Hepatocyte (in vitro differentiated cells): ENCODE data around the gene KDM8. TPM values are rescaled to one million over a fixed set of nuclear protein-coding genes. Genes with fewer than 3 reads are reported as not detected.

Experiments
- DNase-seq: peaks from one replicate; pipeline ENCODE4 v3.0.0-alpha.2; 2016; ENCODE audit warnings: low spot score
- H2AFZ ChIP-seq: fragments of 200-600 bp; sonication (generic); 2 replicates; pipeline ENCODE4 v1.6.0; 2016; ENCODE audit warnings: antibody characterized with exemption, mild to moderate bottlenecking
- H3K27ac ChIP-seq: fragments of 200-600 bp; sonication (generic); 2 replicates; pipeline ENCODE4 v1.5.1; 2016; ENCODE audit warnings: mild to moderate bottlenecking
- H3K27me3 ChIP-seq: fragments of 200-600 bp; sonication (generic); 2 replicates; pipeline ENCODE4 v1.6.1; 2016
- H3K36me3 ChIP-seq: fragments of 200-600 bp; sonication (generic); replicated peaks from 2 replicates; pipeline ENCODE4 v1.5.1; 2016; ENCODE audit warnings: low read depth; ENCODE audit not compliant: insufficient read depth
- H3K4me1 ChIP-seq: fragments of 200-600 bp; sonication (generic); 2 replicates; pipeline ENCODE4 v1.5.1; 2016; ENCODE audit warnings: mild to moderate bottlenecking, moderate library complexity; ENCODE audit not compliant: insufficient read depth
- H3K4me2 ChIP-seq: fragments of 200-600 bp; sonication (generic); 2 replicates; pipeline ENCODE4 v1.6.0; 2016
- H3K4me3 ChIP-seq: fragments of 200-600 bp; sonication (generic); 2 replicates; pipeline ENCODE4 v1.5.1; 2016; ENCODE audit warnings: mild to moderate bottlenecking
- H3K79me2 ChIP-seq: fragments of 200-600 bp; sonication (generic); 2 replicates; pipeline ENCODE4 v1.6.0; 2017; ENCODE audit warnings: mild to moderate bottlenecking
- H3K9me2 ChIP-seq: fragments of 200-600 bp; sonication (generic); replicated peaks from 2 replicates; pipeline ENCODE4 v1.6.0; 2017; ENCODE audit warnings: mild to moderate bottlenecking; ENCODE audit not compliant: insufficient read depth
- H3K9me3 ChIP-seq: fragments of 200-600 bp; sonication (generic); 2 replicates; pipeline ENCODE4 v1.5.1; 2016; ENCODE audit warnings: low read depth, mild to moderate bottlenecking
- H4K20me1 ChIP-seq: fragments of 200-600 bp; sonication (generic); 2 replicates; pipeline ENCODE4 v1.6.0; 2016; ENCODE audit warnings: mild to moderate bottlenecking; ENCODE audit not compliant: insufficient read depth, poor library complexity, severe bottlenecking
- EZH2 ChIP-seq: fragments of 200-600 bp; sonication (generic); IDR thresholded peaks from 2 replicates; pipeline ENCODE4 v1.6.1; 2016; ENCODE audit warnings: antibody characterized with exemption, mild to moderate bottlenecking, borderline replicate concordance
- EZH2phosphoT487 ChIP-seq: fragments of 200-600 bp; sonication (generic); IDR thresholded peaks from one replicate; pipeline ENCODE4 v1.6.1; 2018; ENCODE audit warnings: antibody characterized with exemption, mild to moderate bottlenecking, low read depth, moderate library complexity; ENCODE audit not compliant: unreplicated experiment, severe bottlenecking
- WGBS: methylation state at CpG from one replicate; pipeline ENCODE4 v1.1.6; 2016; ENCODE audit warnings: low lambda C conversion rate; ENCODE audit errors: missing lambda C conversion rate; 5-methylcytosine and 5-hydroxymethylcytosine counted together
- polyA plus RNA-seq: library from polyadenylated mRNA; unstranded; fragments of >200 nt; fragmentation: Nextera tagmentation; extraction: Ambion mirVana; gene quantifications from 2 replicates; pipeline ENCODE4 v1.2.1, GENCODE V29; 2016
- total RNA-seq: library from RNA; depleted of rRNA; stranded (reverse); fragments of >200 nt; gene quantifications from 2 replicates; pipeline ENCODE4 v1.2.3, GENCODE V29; 2014
- TF ChIP-seq, protein P1 (sequence below): fragments of 200-600 bp; sonication (generic); IDR thresholded peaks from 2 replicates; pipeline ENCODE4 v1.5.1; 2016; ENCODE audit warnings: antibody characterized with exemption, mild to moderate bottlenecking; ENCODE audit not compliant: poor library complexity

Gene KDM8
- total and polyA plus RNA-seq, 2 experiments from 2014 or later: 7.2 to 9.7 TPM

GRCh38 chr16:27267037-27267677, 63.8 kb downstream of the KDM8 start:
- H3K79me2 ChIP-seq: peaks cover 7% of the 10 kb centered on the region
- 89% methylated on average over 8 of the region's 8 CpGs for WGBS
- H4K20me1 ChIP-seq: no peaks in the 10 kb centered on the region
- H3K27me3 ChIP-seq: no peaks in the 10 kb centered on the region
- no peak overlapping the region for H3K4me3 ChIP-seq
- H3K4me1 ChIP-seq: peaks cover 10% of the 10 kb centered on the region
- no peaks in the 10 kb centered on the region for H3K9me3 ChIP-seq
- TF ChIP-seq EZH2: no peak
- TF ChIP-seq EZH2phosphoT487: no peak
- TF ChIP-seq, protein P1, sequence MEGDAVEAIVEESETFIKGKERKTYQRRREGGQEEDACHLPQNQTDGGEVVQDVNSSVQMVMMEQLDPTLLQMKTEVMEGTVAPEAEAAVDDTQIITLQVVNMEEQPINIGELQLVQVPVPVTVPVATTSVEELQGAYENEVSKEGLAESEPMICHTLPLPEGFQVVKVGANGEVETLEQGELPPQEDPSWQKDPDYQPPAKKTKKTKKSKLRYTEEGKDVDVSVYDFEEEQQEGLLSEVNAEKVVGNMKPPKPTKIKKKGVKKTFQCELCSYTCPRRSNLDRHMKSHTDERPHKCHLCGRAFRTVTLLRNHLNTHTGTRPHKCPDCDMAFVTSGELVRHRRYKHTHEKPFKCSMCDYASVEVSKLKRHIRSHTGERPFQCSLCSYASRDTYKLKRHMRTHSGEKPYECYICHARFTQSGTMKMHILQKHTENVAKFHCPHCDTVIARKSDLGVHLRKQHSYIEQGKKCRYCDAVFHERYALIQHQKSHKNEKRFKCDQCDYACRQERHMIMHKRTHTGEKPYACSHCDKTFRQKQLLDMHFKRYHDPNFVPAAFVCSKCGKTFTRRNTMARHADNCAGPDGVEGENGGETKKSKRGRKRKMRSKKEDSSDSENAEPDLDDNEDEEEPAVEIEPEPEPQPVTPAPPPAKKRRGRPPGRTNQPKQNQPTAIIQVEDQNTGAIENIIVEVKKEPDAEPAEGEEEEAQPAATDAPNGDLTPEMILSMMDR: no peak
- H3K4me2 ChIP-seq: no peak overlapping the region
- DNase-seq: no peak
- H2AFZ ChIP-seq: no peak overlapping the region
- no peaks in the 10 kb centered on the region for H3K9me2 ChIP-seq
- no peaks in the 10 kb centered on the region for H3K36me3 ChIP-seq
- H3K27ac ChIP-seq: no peak overlapping the region

- H3K9me3 ChIP-seq: no peaks in the 10 kb centered on the region
- H3K79me2 ChIP-seq: peaks cover 7% of the 10 kb centered on the region
- H4K20me1 ChIP-seq: no peaks in the 10 kb centered on the region
- no peaks in the 10 kb centered on the region for H3K36me3 ChIP-seq
- WGBS: 26% methylated on average over 51 of the region's 58 CpGs
- H3K27ac ChIP-seq: peak within 1 kb of the TSS; percentile 87
- no peaks in the 10 kb centered on the region for H3K9me2 ChIP-seq
- no peaks in the 10 kb centered on the region for H3K27me3 ChIP-seq
- H2AFZ ChIP-seq: peak within 1 kb of the TSS; percentile 96
- peaks cover 16% of the 10 kb centered on the region for H3K4me1 ChIP-seq
- TF ChIP-seq, protein P1: no peak
- TF ChIP-seq EZH2phosphoT487: no peak
- TF ChIP-seq EZH2: no peak
- peak within 1 kb of the TSS; percentile 85 for H3K4me3 ChIP-seq
- DNase-seq: peak; percentile 96
- H3K4me2 ChIP-seq: peak within 1 kb of the TSS; percentile 87
These were observed 65.3 kb downstream of the KDM8 start, which contains the start of gene NSMCE1 for GRCh38 chr16:27268376-27269299. NSMCE1 (minus strand) TSS chr16:27268772; CDS start chr16:27257570, 11,202 bp downstream.

DNA sequence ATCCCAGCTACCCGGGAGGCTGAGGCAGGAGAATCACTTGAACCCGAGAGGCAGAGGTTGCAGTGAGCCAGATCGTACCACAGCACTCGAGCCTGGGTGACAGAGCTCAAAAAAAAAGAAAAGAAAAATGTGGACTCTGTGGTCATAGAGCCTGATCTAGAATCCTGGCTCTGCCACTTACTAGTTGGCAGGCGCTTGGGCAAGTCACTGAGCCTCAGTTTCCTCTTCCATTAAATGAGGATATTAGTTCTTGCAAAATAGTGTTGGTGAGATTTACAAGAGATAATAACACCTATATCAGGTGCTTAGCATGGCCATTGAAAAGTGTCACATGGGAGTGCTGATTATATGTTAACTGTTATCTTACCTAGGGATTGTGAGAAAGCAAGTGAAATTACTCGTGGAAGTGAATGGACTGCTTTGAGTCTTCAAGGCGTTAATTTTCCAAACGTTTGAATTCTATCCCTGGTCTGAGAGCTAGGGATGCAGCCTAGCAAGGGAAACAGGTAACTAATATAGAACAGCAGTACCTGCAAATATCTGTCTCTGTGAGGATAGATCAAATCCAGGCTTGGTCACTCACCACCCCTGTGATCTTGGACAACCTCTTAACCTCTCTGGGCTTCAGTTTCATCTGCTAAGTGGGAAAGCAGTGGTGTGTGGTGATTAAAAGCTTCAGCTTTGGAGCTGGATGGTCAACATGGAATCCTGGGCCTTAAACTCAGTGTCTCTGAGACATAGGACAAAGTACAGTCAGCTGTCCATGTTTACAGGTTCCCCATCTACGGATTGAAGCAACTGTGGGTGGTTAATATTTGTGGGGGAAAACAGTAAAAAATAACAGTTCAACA, 66.2 kb downstream of the KDM8 start:
- H3K4me1 ChIP-seq: peaks cover 16% of the 10 kb centered on the region
- H3K79me2 ChIP-seq: peaks cover 7% of the 10 kb centered on the region
- no peaks in the 10 kb centered on the region for H3K36me3 ChIP-seq
- H4K20me1 ChIP-seq: no peaks in the 10 kb centered on the region
- H3K27me3 ChIP-seq: no peaks in the 10 kb centered on the region
- H3K27ac ChIP-seq: peak overlapping the region; percentile 87
- WGBS: 79% methylated on average over 9 of the region's 9 CpGs
- H3K9me2 ChIP-seq: no peaks in the 10 kb centered on the region
- no peak for TF ChIP-seq EZH2phosphoT487
- H3K4me3 ChIP-seq: no peak overlapping the region
- peak overlapping the region; percentile 96 for H2AFZ ChIP-seq
- H3K9me3 ChIP-seq: no peaks in the 10 kb centered on the region
- H3K4me2 ChIP-seq: peak overlapping the region; percentile 87
- DNase-seq: no peak
